KMS-11 (cell line): ENCODE results near the gene SYPL1.

Source experiments
- H2AFZ ChIP-seq: fragments of 200-600 bp; sonication (generic); 2 replicates; pipeline ENCODE4 v1.6.1; 2016; ENCODE audit warnings: antibody characterized with exemption, mixed run types, low read depth
- H3K27ac ChIP-seq: fragments of 200-600 bp; sonication (generic); 2 replicates; pipeline ENCODE4 v1.6.1; 2016; ENCODE audit warnings: mild to moderate bottlenecking, mixed run types
- H3K27me3 ChIP-seq: fragments of 200-600 bp; sonication (generic); 2 replicates; pipeline ENCODE4 v1.6.1; 2017; ENCODE audit warnings: mild to moderate bottlenecking, low read depth, mixed run types, moderate library complexity; ENCODE audit not compliant: insufficient read depth
- H3K36me3 ChIP-seq: fragments of 200-600 bp; sonication (generic); 2 replicates; pipeline ENCODE4 v1.6.1; 2017; ENCODE audit warnings: mild to moderate bottlenecking, mixed run types; ENCODE audit not compliant: insufficient read depth
- H3K4me1 ChIP-seq: fragments of 200-600 bp; sonication (generic); 2 replicates; pipeline ENCODE4 v1.6.1; 2016; ENCODE audit warnings: mild to moderate bottlenecking, low read depth, mixed run types; ENCODE audit not compliant: poor library complexity, severe bottlenecking
- H3K4me2 ChIP-seq: fragments of 200-600 bp; sonication (generic); 2 replicates; pipeline ENCODE4 v1.7.0; 2016; ENCODE audit warnings: mild to moderate bottlenecking, mixed run types
- H3K4me3 ChIP-seq: fragments of 200-600 bp; sonication (generic); IDR thresholded peaks from 2 replicates; pipeline ENCODE4 v1.6.1; 2017; ENCODE audit warnings: low read depth, low read length, mixed read lengths; ENCODE audit not compliant: insufficient read depth
- H3K79me2 ChIP-seq: fragments of 200-600 bp; sonication (generic); 2 replicates; pipeline ENCODE4 v1.6.1; 2016; ENCODE audit warnings: low read depth, mixed run types; ENCODE audit not compliant: insufficient read depth
- H3K9ac ChIP-seq: fragments of 200-600 bp; sonication (generic); 2 replicates; pipeline ENCODE4 v1.6.1; 2016; ENCODE audit warnings: mild to moderate bottlenecking, mixed run types
- H4K20me1 ChIP-seq: fragments of 200-600 bp; sonication (generic); 2 replicates; pipeline ENCODE4 v1.6.1; 2016; ENCODE audit warnings: mild to moderate bottlenecking, mixed run types; ENCODE audit not compliant: insufficient read depth
- TF ChIP-seq, protein P1 (sequence below): fragments of 200-600 bp; sonication (generic); conservative IDR thresholded peaks from 2 replicates; pipeline ENCODE4 v1.6.1; 2017; ENCODE audit warnings: low read depth, mild to moderate bottlenecking, antibody characterized with exemption, low read length, moderate library complexity, mixed read lengths

Gene SYPL1

DNA sequence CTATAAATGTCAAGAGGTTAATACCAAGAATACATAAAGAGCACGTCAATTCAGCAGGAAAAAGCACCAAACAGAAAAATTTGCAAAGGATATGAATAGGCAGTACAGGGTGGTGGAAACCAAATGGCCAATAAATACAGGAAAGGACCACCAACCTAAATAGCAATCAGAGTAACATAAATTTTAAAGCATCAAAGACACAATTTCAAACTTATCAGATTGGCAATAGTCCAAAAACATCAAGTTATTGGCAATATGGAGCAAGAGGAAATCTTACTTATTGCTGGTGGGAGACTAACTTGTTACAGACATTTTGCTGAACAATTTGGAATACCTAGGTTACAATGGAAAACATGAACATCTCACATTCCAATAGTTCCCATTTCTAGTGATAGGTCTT, 24.1 kb downstream of the SYPL1 start:
- Histone ChIP-seq H3K4me3 (no peak overlapping the region), H3K9ac (no peak overlapping the region), H3K4me1 (no peaks in the 10 kb centered on the region), H3K27ac (no peak overlapping the region), H2AFZ (no peak overlapping the region), H3K36me3 (0 out of 2 replicates have a peak, but pooled peaks cover 5% of the 10 kb centered on the region), H3K4me2 (no peak overlapping the region), H3K27me3 (no peaks in the 10 kb centered on the region), H4K20me1 (no peaks in the 10 kb centered on the region), H3K79me2 (no peaks in the 10 kb centered on the region)
- TF ChIP-seq, protein P1, sequence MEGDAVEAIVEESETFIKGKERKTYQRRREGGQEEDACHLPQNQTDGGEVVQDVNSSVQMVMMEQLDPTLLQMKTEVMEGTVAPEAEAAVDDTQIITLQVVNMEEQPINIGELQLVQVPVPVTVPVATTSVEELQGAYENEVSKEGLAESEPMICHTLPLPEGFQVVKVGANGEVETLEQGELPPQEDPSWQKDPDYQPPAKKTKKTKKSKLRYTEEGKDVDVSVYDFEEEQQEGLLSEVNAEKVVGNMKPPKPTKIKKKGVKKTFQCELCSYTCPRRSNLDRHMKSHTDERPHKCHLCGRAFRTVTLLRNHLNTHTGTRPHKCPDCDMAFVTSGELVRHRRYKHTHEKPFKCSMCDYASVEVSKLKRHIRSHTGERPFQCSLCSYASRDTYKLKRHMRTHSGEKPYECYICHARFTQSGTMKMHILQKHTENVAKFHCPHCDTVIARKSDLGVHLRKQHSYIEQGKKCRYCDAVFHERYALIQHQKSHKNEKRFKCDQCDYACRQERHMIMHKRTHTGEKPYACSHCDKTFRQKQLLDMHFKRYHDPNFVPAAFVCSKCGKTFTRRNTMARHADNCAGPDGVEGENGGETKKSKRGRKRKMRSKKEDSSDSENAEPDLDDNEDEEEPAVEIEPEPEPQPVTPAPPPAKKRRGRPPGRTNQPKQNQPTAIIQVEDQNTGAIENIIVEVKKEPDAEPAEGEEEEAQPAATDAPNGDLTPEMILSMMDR: no peak

DNA sequence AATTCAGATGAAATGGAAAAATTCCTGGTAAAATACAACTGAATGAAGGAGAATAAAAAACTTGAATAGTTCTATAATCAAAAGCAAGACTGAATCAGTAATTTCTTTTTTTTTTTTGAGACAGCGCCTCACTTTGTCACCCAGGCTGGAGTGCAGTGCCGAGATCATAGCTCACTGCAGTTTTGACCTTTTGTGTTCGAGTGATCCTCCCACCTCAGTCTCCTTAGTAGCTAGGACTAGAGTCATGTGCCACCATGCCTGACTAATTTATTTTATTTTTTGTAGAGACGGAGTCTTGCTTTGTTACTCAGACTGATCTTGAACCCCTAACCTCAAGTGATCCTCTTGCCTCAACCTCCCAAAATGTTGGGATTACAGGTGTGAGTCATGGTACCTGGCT, 26.1 kb downstream of the SYPL1 start:
- no peak overlapping the region for H3K4me2 ChIP-seq
- no peak overlapping the region for H3K4me3 ChIP-seq
- TF ChIP-seq, protein P1: no peak
- no peak overlapping the region for H2AFZ ChIP-seq
- no peaks in the 10 kb centered on the region for H3K79me2 ChIP-seq
- no peaks in the 10 kb centered on the region for H4K20me1 ChIP-seq
- no peak overlapping the region for H3K27ac ChIP-seq
- no peaks in the 10 kb centered on the region for H3K4me1 ChIP-seq
- no peak overlapping the region for H3K9ac ChIP-seq
- H3K36me3 ChIP-seq: no peaks in the 10 kb centered on the region
- H3K27me3 ChIP-seq: no peaks in the 10 kb centered on the region

DNA sequence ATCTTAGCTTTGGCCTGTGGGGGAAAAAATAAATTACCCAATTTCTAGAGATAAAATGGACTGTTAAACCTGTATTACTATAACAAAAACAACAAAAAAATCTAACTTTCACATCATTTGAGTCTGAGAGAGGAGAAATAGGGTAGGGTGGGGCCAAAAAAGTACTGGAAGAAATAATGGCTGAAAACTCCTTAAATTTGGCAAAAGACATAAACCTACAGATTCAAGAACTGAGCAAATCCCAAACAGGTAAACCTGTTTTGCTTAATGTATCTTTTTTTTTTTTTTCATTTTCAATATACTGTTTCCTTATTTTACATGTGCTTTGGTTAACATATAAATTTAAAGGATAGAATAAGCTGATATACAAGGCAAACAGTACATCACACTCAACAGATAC, 27.1 kb downstream of the SYPL1 start:
- H3K27ac ChIP-seq: no peak overlapping the region
- H3K4me3 ChIP-seq: no peak overlapping the region
- H4K20me1 ChIP-seq: no peaks in the 10 kb centered on the region
- no peak overlapping the region for H2AFZ ChIP-seq
- H3K27me3 ChIP-seq: no peaks in the 10 kb centered on the region
- no peaks in the 10 kb centered on the region for H3K36me3 ChIP-seq
- no peak overlapping the region for H3K9ac ChIP-seq
- H3K4me2 ChIP-seq: no peak overlapping the region
- no peaks in the 10 kb centered on the region for H3K79me2 ChIP-seq
- H3K4me1 ChIP-seq: no peaks in the 10 kb centered on the region
- TF ChIP-seq, protein P1: no peak

DNA sequence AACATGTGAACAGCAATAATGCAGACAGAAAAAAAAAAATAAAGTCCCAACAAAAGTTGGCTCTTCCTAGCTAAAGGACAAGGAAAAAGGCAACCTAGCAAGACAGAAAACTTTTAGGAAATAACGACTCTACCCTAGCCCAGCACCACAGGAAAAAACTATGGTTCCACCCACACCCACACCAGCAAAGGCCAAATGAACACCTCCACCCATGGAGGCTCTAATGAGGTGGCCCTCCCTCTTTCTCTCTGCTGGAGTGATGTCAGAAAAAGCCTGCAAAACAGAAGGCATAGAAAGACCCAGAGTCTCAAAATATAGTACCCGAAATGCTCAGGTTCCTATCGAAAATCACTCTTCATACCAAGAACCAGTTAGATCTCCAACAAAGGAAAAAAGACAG, 28.4 kb downstream of the SYPL1 start:
- Histone ChIP-seq H3K4me1 (no peaks in the 10 kb centered on the region), H3K79me2 (no peaks in the 10 kb centered on the region), H2AFZ (no peak overlapping the region), H3K36me3 (no peaks in the 10 kb centered on the region), H3K4me2 (no peak overlapping the region), H3K27me3 (no peaks in the 10 kb centered on the region), H3K27ac (no peak overlapping the region), H3K4me3 (no peak overlapping the region), H4K20me1 (no peaks in the 10 kb centered on the region), H3K9ac (no peak overlapping the region)
- TF ChIP-seq, protein P1: no peak
